Endothelial cell of umbilical vein (primary cell): Measurements from ENCODE around the gene LRSAM1. TPM values are rescaled to one million over a fixed set of nuclear protein-coding genes. Genes with fewer than 3 reads are reported as not detected.

Experiments
- BruUV-seq: library from RNA; stranded (reverse); fragments of 400-500 nt; replicated peaks from 2 replicates; lab custom pipeline; 2021; lab: Mats Ljungman, UMichigan
- CTCF ChIA-PET: fragments of 300-600, 350-600 bp; sonication (Branson Sonifier 250); formaldehyde crosslinking; loops from one replicate; lab custom pipeline; 2021; ENCODE audit warnings: antibody characterized with exemption, inconsistent platforms; lab: Charles Lee
- POLR2A ChIA-PET: fragments of 300-600, 350-600 bp; sonication (Branson Sonifier 250); formaldehyde crosslinking; loops from one replicate; lab custom pipeline; 2021; ENCODE audit warnings: antibody characterized with exemption, inconsistent platforms; lab: Charles Lee
- DNase-seq: peaks from one replicate; pipeline ENCODE4 v3.0.0-alpha.2; 2011; ENCODE audit warnings: low read depth, low spot score
- FAIRE-seq: peaks from 2 replicates; lab custom pipeline; 2011; peaks lifted over from hg19 to GRCh38; lab: Jason Lieb, UNC
- H2AFZ ChIP-seq: 2 replicates; pipeline ENCODE4 v1.6.0; 2012; ENCODE audit warnings: low read depth, low read length, control low read depth, inconsistent platforms
- H3K27ac ChIP-seq: 2 replicates; pipeline ENCODE4 v1.5.1; 2011; ENCODE audit warnings: low read depth, mild to moderate bottlenecking, control low read depth, low read length, moderate library complexity; ENCODE audit not compliant: insufficient read depth
- H3K27me3 ChIP-seq, 2 experiments: 2 replicates each; pipeline versions ENCODE4 v1.6.0 to v1.6.1; 2011; ENCODE audit warnings: low read length in 2 of 2, mixed read lengths in 1 of 2; ENCODE audit not compliant: control insufficient read depth in 2 of 2, insufficient read depth in 2 of 2
- H3K36me3 ChIP-seq, 2 experiments: 2 replicates in 1 of 2; 3 replicates in 1 of 2; pipeline ENCODE4 v1.5.1; 2011; ENCODE audit warnings: low read length in 2 of 2, mild to moderate bottlenecking in 1 of 2, moderate library complexity in 1 of 2; ENCODE audit not compliant: control insufficient read depth in 2 of 2, insufficient read depth in 2 of 2; ENCODE audit errors: extremely low read depth in 1 of 2
- H3K4me1 ChIP-seq: 3 replicates; pipeline ENCODE4 v1.5.1; 2011; ENCODE audit warnings: mild to moderate bottlenecking, low read length; ENCODE audit not compliant: control insufficient read depth, insufficient read depth; ENCODE audit errors: extremely low read depth
- H3K4me2 ChIP-seq: 2 replicates; pipeline ENCODE4 v1.6.1; 2011; ENCODE audit warnings: low read length, control low read depth, mixed read lengths; ENCODE audit not compliant: insufficient read depth
- H3K4me3 ChIP-seq, 3 experiments: fragments of 200-600 bp in 1 of 3; sonication (generic), shearing (Covaris generic) in 1 of 3; replicated peaks in 1 of 3; 2 replicates each; pipeline ENCODE4 v1.5.1; 2011 to 2016; ENCODE audit warnings: control low read depth in 3 of 3, low read length in 3 of 3, mild to moderate bottlenecking in 2 of 3, inconsistent platforms in 1 of 3, low read depth in 1 of 3, moderate library complexity in 1 of 3; ENCODE audit not compliant: insufficient read depth in 1 of 3
- H3K79me2 ChIP-seq: 2 replicates; pipeline ENCODE4 v1.6.0; 2012; ENCODE audit warnings: low read length, inconsistent platforms; ENCODE audit not compliant: control insufficient read depth, insufficient read depth
- H3K9ac ChIP-seq: replicated peaks from 2 replicates; pipeline ENCODE3; 2011; ENCODE audit warnings: low read length, control low read depth; ENCODE audit not compliant: insufficient read depth; ENCODE audit errors: extremely low read depth
- H3K9me1 ChIP-seq: replicated peaks from 3 replicates; pipeline ENCODE4 v1.6.0; 2011; ENCODE audit warnings: mild to moderate bottlenecking, low read length; ENCODE audit not compliant: control insufficient read depth, insufficient read depth; ENCODE audit errors: extremely low read depth
- H3K9me3 ChIP-seq: replicated peaks from 2 replicates; pipeline ENCODE4 v1.5.1; 2012; ENCODE audit warnings: low read length, inconsistent platforms; ENCODE audit not compliant: control insufficient read depth, insufficient read depth
- H4K20me1 ChIP-seq: replicated peaks from 2 replicates; pipeline ENCODE3; 2011; ENCODE audit warnings: mild to moderate bottlenecking, low read length; ENCODE audit not compliant: control insufficient read depth, insufficient read depth; ENCODE audit errors: extremely low read depth
- CTCF ChIP-seq, 2 donors: IDR thresholded peaks; 1 replicate in 1 of 2; 2 replicates in 1 of 2; pipeline ENCODE4 v1.5.1; 2011; ENCODE audit warnings: low read length in 2 of 2, mild to moderate bottlenecking in 2 of 2, moderate library complexity in 2 of 2, control low read depth in 1 of 2, inconsistent platforms in 1 of 2, low read depth in 1 of 2; ENCODE audit not compliant: insufficient read depth in 1 of 2; ENCODE audit errors: extremely low read depth in 1 of 2
- EZH2 ChIP-seq: IDR thresholded peaks from 2 replicates; pipeline ENCODE4 v1.6.1; 2012; ENCODE audit warnings: borderline replicate concordance, low read depth, mild to moderate bottlenecking, moderate library complexity, low read length, inconsistent platforms; ENCODE audit not compliant: severe bottlenecking
- FOS ChIP-seq: IDR thresholded peaks from 2 replicates; pipeline ENCODE4 v1.6.1; 2011; ENCODE audit warnings: mild to moderate bottlenecking, low read length, moderate library complexity, borderline replicate concordance; ENCODE audit not compliant: insufficient read depth
- GATA2 ChIP-seq: IDR thresholded peaks from 2 replicates; pipeline ENCODE4 v1.7.0; 2011; ENCODE audit warnings: low read depth, mild to moderate bottlenecking, moderate library complexity, mixed read lengths, low read length; ENCODE audit not compliant: insufficient read length, insufficient read depth
- JUN ChIP-seq: IDR thresholded peaks from 2 replicates; pipeline ENCODE4 v1.6.1; 2011; ENCODE audit warnings: borderline replicate concordance, low read depth; ENCODE audit not compliant: insufficient read length, insufficient read depth
- MAX ChIP-seq: IDR thresholded peaks from 2 replicates; pipeline ENCODE4 v1.6.1; 2011; ENCODE audit not compliant: insufficient read depth, insufficient read length
- MYC ChIP-seq: IDR thresholded peaks from one replicate; pipeline ENCODE4 v1.6.1; 2011; ENCODE audit warnings: mild to moderate bottlenecking, low read depth, low read length
- POLR2A ChIP-seq: IDR thresholded peaks from 2 replicates; pipeline ENCODE4 v1.6.1; 2012; ENCODE audit warnings: low read depth, mild to moderate bottlenecking, control low read depth, low read length
- POLR2AphosphoS5 ChIP-seq: IDR thresholded peaks from 2 replicates; pipeline ENCODE4 v1.6.1; 2012; ENCODE audit warnings: low read depth, mild to moderate bottlenecking, control low read depth, low read length, moderate library complexity; ENCODE audit not compliant: insufficient read depth
- dilution Hi-C: fragments of 300-500 bp; cut with MboI; formaldehyde crosslinking; loops from one replicate; pipeline ENCODE4 v1.15.0; 2019; ENCODE audit warnings: low sequenced_read_pairs; ENCODE audit not compliant: extremely low pct_ligation_motif_present
- intact Hi-C: fragments of 100-400 bp; cut with micrococcal nuclease; formaldehyde crosslinking; loops from one replicate; pipeline ENCODE4 v1.10.0; 2022
- polyA plus RNA-seq, 4 experiments: library from polyadenylated mRNA; depleted of rRNA in 3 of 4; stranded (reverse) in 3 of 4; unstranded in 1 of 4; fragments of >200 nt; gene quantifications; 2 replicates each; pipeline versions ENCODE4 v1.2.1 to v1.2.3, GENCODE V29; 2011 to 2012; ENCODE audit warnings: missing spikeins in 1 of 4
- total RNA-seq: library from RNA; stranded (reverse); gene quantifications from 2 replicates; pipeline ENCODE4 v1.2.3, GENCODE V29; 2021

LRSAM1 gene
- total and polyA plus RNA-seq, 2 donors (not counting 3 experiments of a cell fraction or from before 2014, with no cell fraction given): 10.8 to 18.9 TPM

GRCh38 chr9:127445851-127446712, 5.2 kb upstream of the LRSAM1 start:
- POLR2A ChIA-PET: no interaction called here
- Histone ChIP-seq H3K4me1 (peaks cover 14% of the 10 kb centered on the region), H2AFZ (no peak overlapping the region), H3K9me3 (peaks cover 3% of the 10 kb centered on the region), H3K9ac (no peak overlapping the region), H3K36me3 (peaks cover 41% of the 10 kb centered on the region in 2 experiments), H3K79me2 (peaks cover 33% of the 10 kb centered on the region), H3K4me2 (no peak overlapping the region), H3K27me3 (no peaks in the 10 kb centered on the region), H3K4me3 (no peak overlapping the region), H3K27ac (no peak overlapping the region), H4K20me1 (no peaks in the 10 kb centered on the region), H3K9me1 (no peaks in the 10 kb centered on the region)
- intact Hi-C loops: no loop called here
- dilution Hi-C loops: no loop called here
- DNase-seq (no peak), FAIRE-seq (no peak)
- CTCF ChIA-PET: interaction anchor here (1.3 kb wide), 1 partner anchor 49 kb away, joined by 3 read pairs; the partner anchor contains the start of gene SLC2A8
- no peak for TF ChIP-seq GATA2
- peak; percentile 78 for TF ChIP-seq POLR2A
- peak; percentile 75 for TF ChIP-seq POLR2AphosphoS5
- TF ChIP-seq JUN: no peak
- no peak for TF ChIP-seq EZH2
- no TSS peak for BruUV-seq

GRCh38 chr9:127446713-127447415, 4.4 kb upstream of the LRSAM1 start:
- H3K79me2 ChIP-seq: peaks cover 34% of the 10 kb centered on the region
- dilution Hi-C loops (no loop called here), intact Hi-C loops (no loop called here)
- no peak overlapping the region for H2AFZ ChIP-seq
- ChIA-PET CTCF (interaction anchor here (1.3 kb wide), 1 partner anchor 50 kb away, joined by 3 read pairs; the partner anchor contains the start of gene SLC2A8), POLR2A (no interaction called here)
- BruUV-seq: no TSS peak
- peaks cover 14% of the 10 kb centered on the region for H3K4me1 ChIP-seq
- H3K9me3 ChIP-seq: peaks cover 3% of the 10 kb centered on the region
- DNase-seq (no peak), FAIRE-seq (no peak)
- H3K27ac ChIP-seq: no peak overlapping the region
- H3K9ac ChIP-seq: no peak overlapping the region
- H3K4me3 ChIP-seq: no peak overlapping the region
- H3K27me3 ChIP-seq: no peaks in the 10 kb centered on the region
- peaks cover 38 to 41% of the 10 kb centered on the region in 2 experiments for H3K36me3 ChIP-seq
- TF ChIP-seq JUN (no peak), GATA2 (no peak), POLR2A (no peak), FOS (no peak), MYC (no peak), CTCF (IDR thresholded peaks at IDR 0.05; ENCODE audit: extremely low read depth in 1 of 2, insufficient read depth in 1 of 2, low read depth in 1 of 2, low read length in 2 of 2) (no peak), EZH2 (no peak), POLR2AphosphoS5 (no peak), MAX (no peak)
- no peaks in the 10 kb centered on the region for H4K20me1 ChIP-seq
- no peaks in the 10 kb centered on the region for H3K9me1 ChIP-seq
- no peak overlapping the region for H3K4me2 ChIP-seq
